Glomerular endothelial cell (primary cell): ENCODE data around the gene LIPE. TPM values are rescaled to one million over a fixed set of nuclear protein-coding genes. Genes with fewer than 3 reads are reported as not detected.
"Not testable (repeated sequence)": the region's sequence is repeated elsewhere in the genome, so short reads cannot be mapped to it uniquely, and the experiment has no call there.

Experiments used
- DNase-seq: peaks from one replicate; pipeline ENCODE4 v3.0.0-alpha.2; 2011; ENCODE audit warnings: low read depth, low spot score; ENCODE audit errors: extremely low read depth
- total RNA-seq: library from RNA; depleted of rRNA; stranded (reverse); fragments of >200 nt; gene quantifications from 2 replicates; pipeline ENCODE4 v1.2.3, GENCODE V29; 2015

Gene LIPE, protein sequence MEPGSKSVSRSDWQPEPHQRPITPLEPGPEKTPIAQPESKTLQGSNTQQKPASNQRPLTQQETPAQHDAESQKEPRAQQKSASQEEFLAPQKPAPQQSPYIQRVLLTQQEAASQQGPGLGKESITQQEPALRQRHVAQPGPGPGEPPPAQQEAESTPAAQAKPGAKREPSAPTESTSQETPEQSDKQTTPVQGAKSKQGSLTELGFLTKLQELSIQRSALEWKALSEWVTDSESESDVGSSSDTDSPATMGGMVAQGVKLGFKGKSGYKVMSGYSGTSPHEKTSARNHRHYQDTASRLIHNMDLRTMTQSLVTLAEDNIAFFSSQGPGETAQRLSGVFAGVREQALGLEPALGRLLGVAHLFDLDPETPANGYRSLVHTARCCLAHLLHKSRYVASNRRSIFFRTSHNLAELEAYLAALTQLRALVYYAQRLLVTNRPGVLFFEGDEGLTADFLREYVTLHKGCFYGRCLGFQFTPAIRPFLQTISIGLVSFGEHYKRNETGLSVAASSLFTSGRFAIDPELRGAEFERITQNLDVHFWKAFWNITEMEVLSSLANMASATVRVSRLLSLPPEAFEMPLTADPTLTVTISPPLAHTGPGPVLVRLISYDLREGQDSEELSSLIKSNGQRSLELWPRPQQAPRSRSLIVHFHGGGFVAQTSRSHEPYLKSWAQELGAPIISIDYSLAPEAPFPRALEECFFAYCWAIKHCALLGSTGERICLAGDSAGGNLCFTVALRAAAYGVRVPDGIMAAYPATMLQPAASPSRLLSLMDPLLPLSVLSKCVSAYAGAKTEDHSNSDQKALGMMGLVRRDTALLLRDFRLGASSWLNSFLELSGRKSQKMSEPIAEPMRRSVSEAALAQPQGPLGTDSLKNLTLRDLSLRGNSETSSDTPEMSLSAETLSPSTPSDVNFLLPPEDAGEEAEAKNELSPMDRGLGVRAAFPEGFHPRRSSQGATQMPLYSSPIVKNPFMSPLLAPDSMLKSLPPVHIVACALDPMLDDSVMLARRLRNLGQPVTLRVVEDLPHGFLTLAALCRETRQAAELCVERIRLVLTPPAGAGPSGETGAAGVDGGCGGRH
- total RNA-seq, result 9.3 and 10.7 TPM in 2 replicates

- no peak for DNase-seq
Observed at GRCh38 chr19:42427313-42427712, at the start of gene LIPE. LIPE (minus strand) TSS chr19:42427388; CDS start chr19:42427149, 239 bp downstream.

GRCh38 chr19:42475366-42475765 lies 48.2 kb upstream of the LIPE start:
- no peak for DNase-seq

GRCh38 chr19:42474743-42475142 lies 47.6 kb upstream of the LIPE start:
- DNase-seq, result no peak

- DNase-seq, result no peak
Observed at GRCh38 chr19:42473686-42474085, 46.5 kb upstream of the LIPE start.

DNA sequence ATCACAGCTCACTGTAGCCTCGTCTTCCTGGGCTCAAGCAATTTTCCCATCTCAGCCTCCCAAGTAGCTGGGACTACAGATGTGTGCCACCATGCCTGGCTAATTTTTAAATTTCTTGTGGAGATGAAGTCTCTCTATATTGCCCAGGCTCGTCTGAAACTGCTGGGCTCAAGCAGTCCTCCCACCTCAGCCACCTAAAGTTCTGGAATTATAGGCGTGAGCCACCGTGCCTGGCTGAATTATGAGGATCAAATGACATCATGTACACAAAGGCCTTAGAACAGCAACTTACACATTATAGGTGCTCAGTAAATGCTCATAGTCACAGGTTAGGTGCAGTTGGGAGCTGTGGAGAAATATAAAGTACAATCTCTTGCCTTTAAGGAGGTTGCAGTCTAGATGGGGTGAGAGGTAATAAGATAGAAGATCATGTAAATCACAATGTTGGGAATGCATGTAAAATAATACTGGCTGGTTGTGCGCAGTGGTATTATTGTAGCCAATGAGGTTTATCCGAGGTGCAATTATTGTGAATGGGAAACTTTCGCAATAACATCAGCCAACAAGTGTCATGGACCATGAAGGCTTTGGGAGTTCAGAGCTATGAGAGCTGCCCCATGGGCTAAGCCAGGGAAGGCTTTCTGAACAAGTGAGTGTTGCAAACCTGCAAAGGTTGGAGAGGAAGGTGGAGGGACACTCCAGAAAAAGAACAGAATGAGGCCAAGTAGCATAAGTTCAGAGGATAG lies 45.4 kb upstream of the LIPE start:
- no peak for DNase-seq

DNA sequence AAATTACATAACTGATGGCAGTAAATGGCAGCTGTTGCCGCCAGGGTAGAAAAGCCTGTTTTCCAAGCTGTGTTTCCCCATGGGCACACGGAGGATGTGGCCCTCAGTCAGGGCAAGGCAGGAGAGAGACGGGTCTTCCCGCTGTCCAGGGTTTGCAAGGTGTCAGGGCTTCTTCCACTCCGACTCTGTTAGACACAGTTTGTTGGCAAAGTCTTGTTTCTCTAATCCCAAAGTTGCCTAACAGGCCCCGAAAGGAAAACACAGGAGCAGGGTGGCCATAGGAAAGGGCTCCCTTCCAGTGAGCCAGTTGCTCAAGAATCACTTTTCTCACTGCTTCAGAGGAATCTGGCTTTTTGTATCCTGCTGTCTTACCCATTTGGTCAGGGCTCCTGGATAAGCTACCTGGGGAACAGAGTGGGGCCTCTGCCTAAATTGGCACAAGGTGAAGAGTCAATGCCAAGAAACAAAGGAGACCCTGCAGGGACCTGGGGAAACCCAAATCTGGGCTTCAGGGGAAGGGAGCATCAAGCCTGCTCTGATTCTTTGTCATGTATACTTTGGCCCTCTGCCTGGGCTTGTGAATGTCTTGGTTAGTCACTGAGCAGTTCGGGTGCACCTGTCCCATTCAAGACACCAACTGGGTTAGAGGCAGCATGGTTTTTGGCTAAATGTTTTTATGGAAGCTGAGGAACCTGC lies 44.5 kb upstream of the LIPE start:
- no peak for DNase-seq

DNA sequence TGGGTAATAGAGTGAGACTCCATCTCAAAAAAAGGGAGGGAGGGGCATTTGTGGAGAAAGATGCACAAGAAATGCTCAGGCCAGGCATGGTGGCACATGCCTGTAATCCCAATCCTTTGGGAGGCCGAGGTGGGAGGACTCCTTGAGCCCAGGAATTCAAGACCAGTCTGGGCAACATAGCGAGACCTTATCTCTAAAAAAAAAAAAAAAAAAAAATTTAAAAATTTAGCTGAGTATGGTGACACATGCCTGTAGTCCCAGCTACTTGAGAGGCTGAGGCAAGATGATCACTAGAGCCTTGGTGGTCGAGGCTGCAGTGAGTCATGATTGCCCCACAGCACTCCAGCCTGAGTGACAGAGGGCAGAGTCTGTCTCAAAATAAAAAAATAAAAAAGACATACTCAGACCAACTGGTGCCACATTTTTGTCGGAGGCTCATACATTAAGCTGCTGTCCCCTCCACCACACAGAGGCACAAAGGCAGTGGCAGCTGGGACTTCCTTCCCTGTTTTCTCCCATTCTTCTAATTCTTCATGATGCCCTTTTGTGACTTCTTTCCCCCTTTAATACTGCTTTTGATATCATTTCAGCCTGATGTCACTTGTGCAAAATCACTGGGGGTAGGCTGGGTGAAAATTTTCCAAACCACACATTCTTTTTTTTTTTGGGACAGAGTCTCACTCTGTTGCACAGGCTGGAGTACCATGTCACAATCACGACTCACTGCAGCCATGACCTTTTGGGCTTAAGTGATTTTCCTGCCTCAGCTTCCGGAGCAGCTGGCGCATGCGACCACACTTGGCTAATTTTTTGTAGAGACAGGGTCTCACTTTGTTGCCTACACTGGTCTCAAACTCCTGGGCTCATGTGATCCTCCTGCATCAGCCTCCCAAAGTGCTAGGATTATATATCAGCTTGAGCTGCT lies 42.4 kb upstream of the LIPE start:
- DNase-seq, result no peak

DNA sequence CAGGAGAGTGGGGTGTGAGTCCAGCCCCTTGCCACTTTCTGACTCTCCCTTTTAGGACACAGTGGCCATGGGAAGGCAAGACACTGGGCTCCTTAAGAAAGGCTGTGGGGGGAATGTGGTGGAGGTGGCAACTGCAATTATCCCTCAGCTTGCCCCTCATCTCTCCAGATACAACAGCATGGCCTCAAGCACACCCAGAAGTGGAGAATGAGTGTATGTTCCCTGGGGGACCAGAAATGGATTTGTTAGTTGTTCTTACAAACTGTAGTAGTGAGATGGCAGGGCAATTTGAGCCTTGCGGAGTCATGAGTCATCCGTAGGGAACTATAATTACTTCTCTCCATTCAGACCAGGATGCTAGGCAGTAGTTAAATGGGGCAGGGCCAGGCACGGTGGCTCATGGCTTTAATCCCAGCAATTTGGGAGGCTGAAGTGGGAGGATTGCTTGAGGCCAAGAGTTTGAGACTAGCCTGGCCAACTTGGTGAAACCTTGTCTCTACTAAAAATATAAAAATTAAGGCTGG lies 41.1 kb upstream of the LIPE start:
- no peak for DNase-seq

- DNase-seq, result no peak
Observed at GRCh38 chr19:42467183-42467760, 40.1 kb upstream of the LIPE start.

DNA sequence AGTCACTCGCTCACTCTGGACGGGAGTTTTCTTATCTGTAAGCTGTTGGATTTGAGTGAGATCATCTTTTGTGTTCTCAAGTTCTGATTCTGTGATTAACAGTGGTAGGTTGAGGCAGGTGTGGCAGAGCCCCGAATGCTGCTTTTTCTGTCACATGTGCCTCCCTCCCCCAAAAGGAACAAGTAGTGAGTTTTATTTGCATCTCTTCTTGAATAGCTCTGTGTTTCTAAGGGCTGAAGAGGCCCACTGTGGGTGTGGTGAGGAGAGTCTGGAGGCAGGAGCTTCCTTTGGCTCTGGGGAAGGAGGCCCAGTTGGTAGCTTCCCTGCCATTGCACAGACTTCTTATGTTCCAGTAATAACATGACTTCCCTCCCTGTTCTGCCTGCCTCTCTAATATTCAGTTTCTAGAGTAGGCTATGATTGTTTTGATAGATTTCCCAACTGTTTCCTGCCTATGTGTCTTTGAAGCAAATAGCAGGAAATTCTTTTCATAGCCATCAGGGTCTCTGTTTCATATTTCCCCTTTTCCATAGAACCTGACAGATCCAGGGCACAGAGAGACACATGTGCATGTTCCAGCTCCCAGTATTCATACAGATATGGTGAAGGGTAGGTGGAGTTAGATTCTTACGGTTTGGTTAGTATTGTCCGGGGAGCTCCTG lies 39.5 kb upstream of the LIPE start:
- no peak for DNase-seq

GRCh38 chr19:42465827-42466280 lies 38.7 kb upstream of the LIPE start:
- no peak for DNase-seq

- no peak for DNase-seq
Observed at GRCh38 chr19:42461700-42462324, 34.6 kb upstream of the LIPE start.

- DNase-seq, result not testable (repeated sequence)
Observed at GRCh38 chr19:42461231-42461630, 34.0 kb upstream of the LIPE start.

DNA sequence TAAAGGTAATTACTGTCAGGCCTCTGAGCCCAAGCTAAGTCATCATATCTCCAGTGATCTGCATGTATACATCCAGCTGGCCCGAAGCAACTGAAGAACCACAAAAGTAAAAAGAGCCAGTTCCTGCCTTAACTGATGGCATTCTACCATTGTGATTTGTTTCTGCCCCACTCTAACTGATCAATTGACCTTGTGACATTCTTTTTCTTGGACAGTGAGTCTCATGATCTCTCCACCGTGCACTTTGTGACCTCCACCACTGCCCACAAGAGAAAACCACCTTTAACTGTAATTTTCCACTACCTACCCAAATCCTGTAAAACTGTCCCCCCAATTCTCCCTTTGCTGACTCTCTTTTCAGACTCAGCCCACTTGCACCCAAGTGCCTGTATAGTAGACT lies 32.7 kb upstream of the LIPE start:
- DNase-seq, result no peak

DNA sequence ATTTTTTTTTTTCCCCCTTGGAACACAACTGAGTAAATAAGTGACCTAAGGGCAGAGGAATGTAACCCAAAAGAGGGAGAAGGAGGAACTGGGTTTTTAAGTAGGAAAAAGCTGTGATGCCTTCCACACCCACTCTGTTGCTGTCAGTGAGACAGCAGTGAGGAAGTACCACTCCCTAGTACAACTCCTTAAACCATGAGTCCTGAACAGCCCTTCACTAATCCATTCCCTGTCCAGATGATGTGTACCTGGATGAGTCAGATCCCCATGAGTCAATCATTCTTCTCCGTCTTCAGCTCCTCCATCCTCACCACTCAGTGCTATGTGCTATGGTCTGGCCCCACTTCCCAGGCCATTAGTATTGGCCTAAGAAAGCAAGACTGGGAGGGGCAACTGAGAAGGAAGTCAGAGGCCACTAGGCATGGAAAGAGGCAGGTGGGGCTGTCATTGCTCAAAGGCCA lies 28.5 kb upstream of the LIPE start:
- DNase-seq, result no peak

DNA sequence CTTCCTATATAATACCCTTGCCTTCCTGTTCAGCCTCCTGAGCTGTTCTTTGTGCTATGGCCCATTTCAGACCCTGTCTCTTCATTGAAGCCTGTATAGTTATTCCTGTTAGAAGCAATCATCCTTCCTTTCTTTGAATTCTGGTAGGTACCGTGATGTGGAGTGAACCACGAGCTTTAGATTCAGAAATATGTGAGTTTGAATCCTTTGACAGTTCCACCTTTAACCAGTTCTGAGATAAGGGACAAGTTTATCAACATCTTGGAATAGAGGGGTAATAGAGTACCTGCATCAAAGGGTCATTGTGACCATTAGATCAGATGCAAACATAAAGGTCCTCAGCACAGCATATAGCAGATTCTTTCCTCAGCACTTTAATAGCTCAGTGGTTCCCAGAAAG lies 27.9 kb upstream of the LIPE start:
- DNase-seq, result no peak

- no peak for DNase-seq
Observed at GRCh38 chr19:42452590-42452989, 25.4 kb upstream of the LIPE start.
